Eye (tissue), 1 donor: ENCODE measurements around the gene SERPINA4.
"Not testable (repeated sequence)": the region's sequence is repeated elsewhere in the genome, so short reads cannot be mapped to it uniquely, and the experiment has no call there.

ENCODE experiments used
- DNase-seq: peaks from one replicate; pipeline ENCODE4 v3.0.0-alpha.2; 2015

SERPINA4 gene

DNA sequence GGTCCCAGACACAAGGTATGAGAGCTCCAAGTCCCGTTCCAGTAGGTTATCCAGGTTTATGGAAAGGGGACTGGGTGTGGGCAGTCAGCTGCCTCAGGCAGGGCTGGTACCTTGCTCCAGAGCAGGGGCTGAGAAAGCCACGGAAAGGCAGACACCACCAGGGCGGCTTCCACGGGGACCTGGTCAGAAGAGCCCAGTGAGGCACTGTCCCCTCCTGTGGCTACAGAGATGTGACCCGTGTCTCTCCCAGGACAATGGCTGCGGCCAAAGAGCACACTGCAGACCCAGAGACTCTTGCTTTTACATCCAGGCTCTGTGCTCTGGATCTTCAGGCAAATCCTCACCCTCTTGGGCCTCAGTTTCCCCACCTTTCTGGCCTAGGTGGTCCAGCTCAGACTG, 8.8 kb downstream of the SERPINA4 start:
- DNase-seq = no peak

DNA sequence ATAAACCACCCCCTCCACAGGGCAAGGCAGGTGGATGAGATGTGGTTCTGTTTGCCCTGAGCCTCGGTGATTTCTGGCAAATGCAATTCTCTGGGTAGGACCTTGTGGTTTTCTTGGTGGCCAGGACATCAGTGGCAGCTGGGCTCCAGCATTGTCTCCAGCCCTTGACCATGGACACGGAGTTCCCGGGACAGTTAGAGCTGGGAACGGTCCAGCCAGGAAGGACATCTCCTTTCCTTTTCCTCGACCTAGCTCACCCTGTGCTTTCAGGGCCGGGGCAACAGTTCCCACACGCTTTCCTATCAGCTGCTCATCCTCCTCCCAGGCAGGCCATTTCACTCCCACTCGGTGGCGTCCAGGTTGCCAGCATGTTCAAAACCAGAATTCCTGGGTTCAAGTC, 9.2 kb downstream of the SERPINA4 start:
- DNase-seq = no peak

GRCh38 chr14:94571395-94571794, 10.2 kb downstream of the SERPINA4 start:
- DNase-seq = no peak

GRCh38 chr14:94571950-94572349, 10.7 kb downstream of the SERPINA4 start:
- DNase-seq = no peak

DNA sequence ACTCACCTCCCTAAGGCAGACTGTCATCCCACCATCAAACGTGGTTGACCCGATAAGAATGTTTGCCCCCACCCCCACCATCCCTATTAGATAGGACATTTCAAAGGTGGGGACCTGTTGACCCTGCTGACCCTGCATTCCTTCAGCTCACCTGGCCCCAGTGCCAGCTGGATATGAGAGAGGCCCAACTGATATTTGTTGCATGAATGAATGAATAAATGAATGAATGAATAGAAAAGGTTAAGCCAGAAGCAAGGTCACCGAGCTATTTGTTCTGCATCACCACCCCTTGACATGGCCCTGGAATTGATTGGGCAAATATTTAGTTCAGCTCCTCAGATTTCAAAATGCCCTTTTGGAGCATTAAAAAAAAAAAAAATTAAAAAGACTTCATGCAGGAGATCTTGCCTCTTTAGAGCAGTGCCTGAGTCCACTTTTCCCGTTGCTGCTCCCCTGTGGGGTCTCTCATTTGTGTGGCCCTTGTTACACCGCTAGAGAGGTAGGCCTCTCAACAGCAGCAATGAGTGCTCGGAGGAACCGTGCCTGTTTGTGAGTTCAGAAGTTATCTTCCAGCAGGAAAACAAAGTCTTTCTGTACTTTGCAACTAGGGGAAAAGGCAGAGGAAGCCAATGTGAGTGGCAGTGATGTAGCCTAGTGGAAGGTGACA, 11.5 kb downstream of the SERPINA4 start:
- no peak for DNase-seq

DNA sequence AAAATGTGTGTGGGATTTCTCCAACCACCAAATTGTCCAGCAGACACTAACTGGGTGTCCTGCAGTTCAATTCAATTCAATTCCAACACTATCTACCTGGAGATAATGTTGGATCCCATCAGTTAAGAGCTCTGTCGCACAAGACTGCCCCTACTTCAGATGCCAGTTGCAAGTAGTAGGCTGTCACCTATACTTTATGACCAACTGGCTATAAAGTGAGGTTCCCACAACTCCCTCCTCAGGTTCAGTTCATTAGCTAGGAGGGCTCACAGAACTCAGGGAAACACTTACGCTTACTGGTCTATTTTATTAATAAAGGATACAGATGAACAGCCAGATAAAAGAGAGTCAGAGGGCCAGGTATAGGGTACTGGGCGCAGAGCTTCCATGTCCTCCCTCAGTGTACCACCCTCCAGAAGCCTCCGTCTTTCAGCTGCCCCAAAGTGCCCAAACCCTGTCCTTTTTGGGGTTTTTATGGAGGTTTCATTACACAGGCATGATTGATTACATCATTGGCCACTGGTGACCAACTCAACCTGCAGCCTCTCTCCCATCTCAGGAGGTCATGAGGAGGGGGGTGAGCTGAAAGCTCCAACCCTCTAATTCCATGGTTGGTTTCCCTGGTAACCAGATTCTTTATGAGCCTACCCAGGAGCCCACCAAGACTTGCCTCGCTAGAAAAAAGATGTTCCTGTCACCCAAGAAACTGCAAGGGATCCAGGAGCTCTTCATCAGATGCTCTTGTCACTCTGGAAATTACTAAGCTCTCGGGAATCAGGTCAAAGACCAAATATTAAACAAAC, 12.4 kb downstream of the SERPINA4 start:
- no peak for DNase-seq

GRCh38 chr14:94574336-94574735, 13.1 kb downstream of the SERPINA4 start:
- no peak for DNase-seq

- DNase-seq = no peak
Measured at GRCh38 chr14:94575730-94576585, 14.7 kb downstream of the SERPINA4 start.

DNA sequence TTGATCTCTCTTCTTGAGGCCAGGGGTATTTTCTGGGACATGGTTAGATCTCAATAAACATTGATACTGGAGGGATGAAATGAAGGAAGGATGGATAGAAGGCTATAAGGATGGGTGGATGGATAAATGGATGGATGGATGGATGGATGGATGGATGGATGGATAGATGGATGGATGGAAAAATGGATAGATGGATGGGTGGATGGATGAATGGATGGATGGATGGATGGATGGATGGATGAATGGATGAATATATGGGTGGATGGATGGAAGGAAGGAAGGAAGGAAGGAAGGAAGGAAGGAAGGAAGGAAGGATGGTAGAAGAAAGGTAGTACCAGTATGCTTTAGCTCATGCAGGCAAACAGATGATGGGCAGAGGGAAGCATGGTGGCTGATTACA, 16.2 kb downstream of the SERPINA4 start:
- DNase-seq = not testable (repeated sequence)

DNA sequence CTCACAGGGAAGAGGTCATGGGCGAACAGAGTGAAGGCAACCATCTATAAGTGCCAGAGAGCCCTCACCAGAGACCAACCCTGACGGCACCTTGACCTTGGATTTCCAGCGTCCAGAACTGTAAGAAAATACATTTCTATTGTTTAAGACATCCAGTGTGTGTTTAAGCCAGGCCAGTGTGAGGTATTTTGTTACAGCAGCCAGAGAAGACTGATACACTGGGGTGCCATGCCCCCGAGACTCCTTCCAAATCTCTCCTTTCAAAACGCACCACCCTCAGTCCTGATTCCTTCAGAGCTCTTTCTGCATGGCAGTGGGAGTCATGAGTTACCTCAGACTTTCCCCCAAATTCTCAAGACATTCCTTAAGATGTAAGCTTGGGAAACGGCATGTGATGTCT, 17.5 kb downstream of the SERPINA4 start:
- DNase-seq = no peak

- peak; percentile 36 for DNase-seq
Measured at GRCh38 chr14:94581127-94581999, 20.1 kb downstream of the SERPINA4 start, which contains the start of gene SERPINA5. SERPINA5 (plus strand) TSS chr14:94581426; CDS start chr14:94587363, 5,937 bp downstream.

DNA sequence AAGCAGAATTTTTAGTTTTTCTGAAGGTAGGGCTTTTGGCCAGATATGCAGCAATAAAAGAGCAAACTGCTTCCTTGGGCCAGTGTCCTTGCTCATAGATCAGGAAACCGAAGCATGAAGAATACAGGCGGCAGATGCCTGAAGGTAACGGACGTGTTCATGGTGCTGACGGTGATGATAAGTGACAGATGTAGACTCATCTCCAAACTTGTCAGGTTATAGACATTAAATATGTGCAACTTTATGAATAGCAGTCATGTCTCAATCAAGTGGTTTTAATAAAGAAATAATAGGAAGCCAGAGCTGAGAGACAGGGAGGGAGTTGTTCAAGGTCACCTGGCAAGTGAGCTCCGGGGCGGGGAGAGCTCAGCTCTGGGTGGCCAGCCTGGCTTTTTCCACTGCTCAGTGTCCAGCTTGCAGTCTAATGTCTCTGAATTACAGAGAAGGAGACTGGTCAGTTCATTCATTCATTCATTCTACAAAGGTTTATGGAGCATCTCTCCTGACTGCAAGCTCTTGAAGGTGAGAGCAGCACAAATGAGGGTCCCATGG, 21.0 kb downstream of the SERPINA4 start:
- peak; percentile 32 for DNase-seq

- DNase-seq = no peak
Measured at GRCh38 chr14:94582851-94583250, 21.6 kb downstream of the SERPINA4 start.

GRCh38 chr14:94583557-94583956, 22.3 kb downstream of the SERPINA4 start:
- no peak for DNase-seq

DNA sequence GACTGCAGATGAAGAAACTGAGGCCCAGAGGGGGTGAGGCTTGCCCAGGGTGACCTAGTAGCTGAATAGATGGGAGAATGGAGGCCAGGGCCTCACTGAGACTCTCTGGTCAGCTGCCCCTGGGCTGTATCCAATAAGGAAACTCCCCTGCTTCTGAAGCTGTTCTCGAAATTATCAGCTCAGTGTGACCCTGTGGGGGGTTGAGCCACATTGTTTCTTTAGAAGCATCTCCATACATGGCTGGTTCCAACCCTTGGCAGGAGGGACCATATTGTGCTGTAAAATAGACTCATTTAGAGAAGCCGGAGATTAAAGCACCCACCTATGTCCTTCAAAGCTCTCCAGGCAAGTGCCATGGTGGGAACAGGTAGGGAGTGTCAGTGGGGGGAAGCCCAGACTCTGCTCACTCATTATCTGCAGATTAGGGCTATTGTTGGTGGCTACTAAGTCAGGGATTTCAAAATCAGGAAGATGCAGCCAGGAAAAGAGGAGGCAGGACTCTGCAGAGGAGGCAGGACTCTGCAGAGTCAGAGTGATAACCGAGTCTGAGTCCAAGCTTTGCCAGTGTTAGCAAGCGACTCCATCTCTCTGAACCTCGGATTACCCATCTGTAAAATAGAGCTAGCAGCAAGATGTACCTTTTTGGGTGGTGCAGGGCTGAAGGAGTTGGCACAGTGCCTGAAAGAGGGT, 23.5 kb downstream of the SERPINA4 start:
- no peak for DNase-seq

- DNase-seq = no peak
Measured at GRCh38 chr14:94586635-94587034, 25.4 kb downstream of the SERPINA4 start.

DNA sequence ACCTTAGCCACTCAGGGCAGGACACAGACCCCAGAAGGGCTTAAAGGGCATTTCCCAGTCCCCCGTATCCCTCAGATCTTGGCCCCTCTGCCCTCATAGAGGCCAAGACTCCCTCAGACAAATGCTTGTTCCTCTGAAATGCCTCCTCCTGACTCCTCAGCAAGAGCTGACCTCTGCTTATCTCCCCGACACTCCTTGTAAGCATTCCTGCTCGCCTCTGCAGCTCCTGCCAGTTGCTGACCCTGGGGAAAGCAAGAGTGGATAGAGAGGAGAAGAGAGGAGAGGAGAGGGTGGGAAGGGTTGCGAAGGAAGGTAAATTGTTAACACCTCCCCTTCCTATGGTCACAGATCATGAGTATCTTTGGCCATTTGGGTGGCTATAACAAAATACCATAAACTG, 27.1 kb downstream of the SERPINA4 start:
- no peak for DNase-seq

DNA sequence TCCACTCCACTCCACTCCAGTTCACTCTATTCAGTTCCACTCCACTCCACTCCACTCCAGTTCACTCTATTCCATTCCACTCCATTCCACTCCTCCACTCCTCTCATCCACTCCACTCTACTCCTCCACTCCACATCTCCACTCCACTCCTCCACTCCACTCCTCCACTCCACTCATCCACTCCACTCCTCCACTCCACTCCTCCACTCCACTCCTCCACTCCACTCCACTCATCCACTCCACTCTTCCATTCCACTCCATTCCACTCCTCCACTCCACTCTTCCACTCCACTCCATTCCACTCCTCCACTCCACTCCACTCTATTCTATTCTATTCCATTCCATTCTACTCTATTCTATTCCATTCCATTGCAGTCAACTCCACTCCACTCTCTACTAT, 29.8 kb downstream of the SERPINA4 start:
- no peak for DNase-seq

GRCh38 chr14:94591871-94592270, 30.6 kb downstream of the SERPINA4 start:
- no peak for DNase-seq

DNA sequence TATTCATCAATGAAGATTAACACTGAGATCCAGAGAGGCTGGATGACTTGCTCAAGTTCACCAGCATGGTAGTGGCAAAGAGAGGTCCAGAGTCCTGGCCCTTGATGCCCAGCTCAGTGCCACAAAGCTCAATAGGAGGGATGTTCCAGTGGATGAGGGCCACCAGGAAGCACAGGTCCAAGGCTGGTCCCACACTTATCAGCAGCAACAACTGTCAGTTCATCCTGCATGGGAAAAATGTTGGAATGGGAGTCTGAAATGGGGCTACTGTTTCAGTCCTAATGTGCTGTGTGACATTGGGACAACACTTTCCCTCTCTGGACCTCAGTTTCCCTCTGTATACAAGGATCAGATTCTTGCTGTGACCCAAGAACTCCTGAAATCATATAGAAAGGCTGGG, 31.2 kb downstream of the SERPINA4 start:
- no peak for DNase-seq

GRCh38 chr14:94593376-94593748, 32.1 kb downstream of the SERPINA4 start:
- DNase-seq = no peak
